HEK293 (cell line): ENCODE data around the gene PACSIN2.

Source experiments
- EGR2 ChIP-seq: fragments of 450-650 bp; formaldehyde crosslinking; IDR thresholded peaks from 2 replicates; pipeline ENCODE4 v1.5.1; 2016; ENCODE audit warnings: low read depth, missing biosample characterization, missing genetic modification characterization
- GFI1B ChIP-seq: fragments of 450-650 bp; formaldehyde crosslinking; IDR thresholded peaks from 2 replicates; pipeline ENCODE4 v1.5.1; 2016; ENCODE audit warnings: missing biosample characterization, missing genetic modification characterization
- ZNF423 ChIP-seq: fragments of 450-650 bp; formaldehyde crosslinking; IDR thresholded peaks from 2 replicates; pipeline ENCODE4 v1.5.1; 2016; ENCODE audit warnings: missing biosample characterization, missing genetic modification characterization
- ZNF76 ChIP-seq: fragments of 450-650 bp; formaldehyde crosslinking; IDR thresholded peaks from 2 replicates; pipeline ENCODE4; 2016; ENCODE audit warnings: low read depth, missing biosample characterization, missing genetic modification characterization, borderline replicate concordance
- TF ChIP-seq, protein P1 (sequence below): fragments of 450-650 bp; formaldehyde crosslinking; IDR thresholded peaks from 2 replicates; pipeline ENCODE4 v1.5.1; 2016; ENCODE audit warnings: missing biosample characterization, missing genetic modification characterization

DNA sequence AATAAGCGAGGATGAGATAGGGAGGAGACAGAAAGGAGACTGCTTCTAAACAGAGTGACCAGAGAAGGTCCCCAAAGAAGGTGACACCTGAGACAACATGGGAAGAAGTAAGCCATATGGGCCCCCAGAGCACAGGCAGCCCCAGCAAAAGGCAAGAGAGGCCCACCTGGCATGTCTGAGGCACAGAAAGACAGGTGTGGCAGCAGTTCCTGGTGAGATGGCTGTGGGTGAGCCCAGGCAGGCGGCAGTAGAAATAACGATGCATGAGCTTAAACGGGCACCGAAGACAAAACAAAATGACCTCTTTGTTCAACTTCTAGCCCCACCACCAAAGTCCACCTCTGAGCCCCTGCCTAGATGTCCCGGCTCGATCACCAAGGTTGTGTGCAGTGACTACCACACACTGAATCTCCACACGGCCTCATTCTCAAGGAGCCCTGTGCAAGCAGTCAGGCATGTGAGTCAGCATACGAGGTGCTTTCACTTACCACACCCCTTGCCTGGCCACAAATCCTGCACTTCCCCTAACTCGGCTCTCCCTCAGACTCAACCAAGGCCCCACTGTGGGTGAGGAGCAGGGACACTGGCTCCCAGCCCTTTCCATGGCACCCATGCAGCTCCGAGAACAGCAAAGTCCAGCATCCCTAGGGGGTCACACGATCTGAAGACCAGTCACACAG is 77.6 kb downstream of the PACSIN2 start:
- no peak for TF ChIP-seq ZNF76
- TF ChIP-seq, protein P1, sequence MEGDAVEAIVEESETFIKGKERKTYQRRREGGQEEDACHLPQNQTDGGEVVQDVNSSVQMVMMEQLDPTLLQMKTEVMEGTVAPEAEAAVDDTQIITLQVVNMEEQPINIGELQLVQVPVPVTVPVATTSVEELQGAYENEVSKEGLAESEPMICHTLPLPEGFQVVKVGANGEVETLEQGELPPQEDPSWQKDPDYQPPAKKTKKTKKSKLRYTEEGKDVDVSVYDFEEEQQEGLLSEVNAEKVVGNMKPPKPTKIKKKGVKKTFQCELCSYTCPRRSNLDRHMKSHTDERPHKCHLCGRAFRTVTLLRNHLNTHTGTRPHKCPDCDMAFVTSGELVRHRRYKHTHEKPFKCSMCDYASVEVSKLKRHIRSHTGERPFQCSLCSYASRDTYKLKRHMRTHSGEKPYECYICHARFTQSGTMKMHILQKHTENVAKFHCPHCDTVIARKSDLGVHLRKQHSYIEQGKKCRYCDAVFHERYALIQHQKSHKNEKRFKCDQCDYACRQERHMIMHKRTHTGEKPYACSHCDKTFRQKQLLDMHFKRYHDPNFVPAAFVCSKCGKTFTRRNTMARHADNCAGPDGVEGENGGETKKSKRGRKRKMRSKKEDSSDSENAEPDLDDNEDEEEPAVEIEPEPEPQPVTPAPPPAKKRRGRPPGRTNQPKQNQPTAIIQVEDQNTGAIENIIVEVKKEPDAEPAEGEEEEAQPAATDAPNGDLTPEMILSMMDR (tag by site-specific recombination): no peak
- no peak for TF ChIP-seq EGR2 (tag by site-specific recombination)
- TF ChIP-seq ZNF423: no peak
- no peak for TF ChIP-seq GFI1B (tag by site-specific recombination)
